ENCODE results near the gene PTPRG.
A peak's percentile ranks its signal among the peaks of the same experiment; 100 is the strongest.

The PTPRG gene

DNA sequence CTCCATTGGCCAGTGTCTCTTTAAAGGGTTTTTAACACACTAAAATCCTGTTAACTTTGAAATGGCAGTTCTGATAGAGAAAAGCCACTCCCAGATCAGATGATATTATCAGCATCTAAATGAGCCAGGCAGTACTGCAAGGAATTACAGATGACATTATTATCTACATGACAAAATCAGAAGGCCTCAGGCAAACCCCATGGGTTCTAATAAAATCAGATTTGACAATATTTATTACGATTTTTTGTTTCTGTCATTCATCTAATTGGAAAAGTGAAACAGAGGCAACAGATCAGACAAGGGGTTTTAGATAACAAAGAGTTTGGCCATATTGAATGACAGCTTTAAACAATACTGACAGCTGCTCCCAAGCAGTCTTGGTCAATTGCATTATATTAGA lies 699.3 kb downstream of the PTPRG start:
- DNase-seq, result no peak

DNA sequence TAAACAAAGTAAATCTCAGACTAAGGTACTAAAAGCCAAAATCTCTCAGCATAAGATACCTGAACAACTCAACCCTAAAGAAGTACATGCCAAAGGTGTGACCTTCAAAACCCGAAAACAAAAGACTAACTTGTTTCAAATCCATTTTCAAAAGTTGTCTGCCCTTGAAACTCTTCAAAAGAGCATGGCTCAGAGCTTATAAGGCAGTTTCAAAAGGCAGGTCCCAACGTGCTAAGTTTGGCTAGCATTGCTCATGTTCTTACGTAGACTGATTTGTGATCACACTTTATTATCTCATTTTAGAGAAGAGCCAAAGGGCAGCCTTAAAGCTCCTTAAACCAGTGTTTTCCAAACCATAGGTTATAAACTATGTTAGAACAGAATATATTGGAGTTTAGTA lies 699.8 kb downstream of the PTPRG start:
- DNase-seq, result peak; percentile 24

DNA sequence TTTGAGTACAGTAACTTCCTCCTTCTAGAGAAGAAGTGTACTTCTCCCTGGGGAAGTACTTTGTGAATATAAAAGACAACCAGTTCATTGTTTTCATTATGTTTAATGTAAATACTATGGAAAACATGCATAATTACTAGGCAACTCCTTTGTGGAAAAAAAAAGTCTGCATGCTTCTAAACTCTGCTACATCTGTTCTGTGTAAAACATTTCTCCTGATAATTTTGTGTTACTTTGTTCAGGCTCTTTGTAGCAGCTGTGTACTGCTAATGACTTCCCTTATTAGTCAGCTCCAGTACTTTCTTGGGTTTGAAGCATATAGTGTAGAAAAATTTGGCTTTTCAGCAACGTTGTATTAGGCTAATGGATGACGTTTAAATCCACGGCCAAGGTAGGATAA lies 700.4 kb downstream of the PTPRG start:
- peak in 1 of 2 experiments; percentile 20 for DNase-seq

DNA sequence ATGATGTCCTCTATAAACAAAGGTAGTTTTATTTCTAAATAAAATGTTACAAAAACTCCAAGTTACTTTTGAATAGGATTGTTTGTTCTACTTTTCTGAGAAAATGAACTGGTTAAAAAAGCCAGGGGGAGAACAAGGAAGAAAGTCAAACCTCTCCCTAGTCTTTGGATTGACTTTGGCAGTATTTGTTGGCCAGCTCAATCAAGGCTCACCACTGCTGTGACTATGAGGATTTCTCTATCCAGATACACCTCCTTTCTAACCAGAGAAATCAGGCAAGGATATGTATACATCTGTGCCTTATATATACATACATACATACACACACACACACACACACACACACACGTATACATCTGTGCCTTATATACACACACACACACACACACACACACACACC lies 704.2 kb downstream of the PTPRG start:
- no peak for DNase-seq

DNA sequence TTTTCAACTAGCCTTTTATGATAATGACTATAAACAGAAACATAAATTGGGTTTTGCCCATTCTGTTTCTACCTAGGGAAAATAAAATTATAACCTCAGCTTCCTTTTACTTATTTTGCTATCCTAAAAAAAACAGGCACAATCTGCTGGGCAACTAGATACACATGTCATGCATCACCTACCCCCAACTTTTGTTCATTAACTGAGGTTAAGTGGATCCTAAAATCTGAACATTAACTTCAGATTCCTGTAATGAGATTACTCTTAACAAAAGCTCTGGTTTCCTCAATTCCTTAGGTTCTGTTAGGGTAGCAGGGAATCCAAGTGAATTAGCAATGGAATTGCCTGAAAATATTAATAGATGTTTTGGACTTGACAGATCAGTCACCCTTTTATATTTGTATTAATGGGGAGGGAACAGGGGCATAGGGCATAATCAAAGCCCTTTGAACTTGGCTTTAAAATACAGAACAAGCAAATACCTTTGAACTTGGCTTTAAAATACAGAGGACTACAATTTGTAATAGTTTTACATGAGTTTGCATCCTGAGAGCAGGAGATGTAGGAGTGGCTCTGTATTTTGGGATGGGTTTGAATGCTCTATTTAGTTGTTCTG lies 705.4 kb downstream of the PTPRG start:
- no peak for DNase-seq

DNA sequence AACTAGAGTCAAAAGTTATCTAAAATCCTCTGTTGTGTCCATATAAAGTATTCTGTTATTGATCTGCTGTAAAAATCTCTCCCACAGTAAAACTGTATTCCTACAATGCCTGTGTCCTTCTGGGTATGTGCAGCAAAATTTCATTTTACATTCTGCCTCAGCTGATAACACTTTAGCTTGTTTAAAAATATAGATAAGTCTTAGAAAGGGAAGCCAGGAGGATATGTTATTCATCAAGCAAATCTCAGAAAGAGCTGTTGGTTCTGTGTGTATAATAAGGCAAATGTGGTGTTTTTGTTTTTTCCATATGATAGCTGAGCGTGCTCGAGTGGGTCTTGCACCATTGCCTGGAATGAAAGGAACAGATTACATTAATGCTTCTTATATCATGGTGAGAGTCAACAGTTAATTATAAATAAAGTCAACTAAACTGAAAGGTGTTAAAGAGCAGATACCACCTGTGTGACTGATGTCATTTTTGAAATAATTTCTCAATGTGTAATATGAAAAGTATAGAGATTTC lies 715.3 kb downstream of the PTPRG start:
- DNase-seq, result no peak

DNA sequence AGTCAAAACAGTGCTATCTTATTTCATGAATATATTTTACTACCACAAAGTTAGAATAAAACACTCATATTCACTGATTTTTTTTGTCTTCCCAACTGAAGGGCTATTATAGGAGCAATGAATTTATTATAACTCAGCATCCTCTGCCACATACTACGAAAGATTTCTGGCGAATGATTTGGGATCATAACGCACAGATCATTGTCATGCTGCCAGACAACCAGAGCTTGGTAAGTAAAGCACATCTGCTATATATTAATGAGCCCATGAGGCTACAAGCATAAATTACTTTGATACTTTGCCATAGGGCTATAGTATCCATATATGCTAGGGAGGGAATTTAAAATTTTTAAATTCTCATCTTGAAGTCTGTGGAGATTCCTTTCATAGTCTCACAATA lies 716.1 kb downstream of the PTPRG start:
- peak; percentile 27 to 77 for DNase-seq

DNA sequence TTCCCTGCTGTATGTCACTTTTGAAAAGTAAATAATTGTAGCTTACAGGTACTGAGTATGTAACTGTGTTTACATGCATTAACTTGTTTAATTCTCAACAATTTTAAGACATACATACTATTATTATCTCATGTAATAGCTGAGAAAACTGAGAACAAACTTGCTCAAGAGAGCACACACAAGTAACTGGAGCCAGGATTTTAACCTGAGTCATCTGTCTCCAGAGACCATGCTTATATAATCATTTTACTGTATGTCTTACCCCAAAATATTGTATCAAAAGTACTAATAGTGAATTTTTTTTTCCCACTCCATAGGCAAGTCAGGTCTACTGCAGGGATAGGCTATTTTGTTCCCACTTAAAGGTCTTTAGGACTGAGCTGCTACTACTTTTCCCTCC lies 716.6 kb downstream of the PTPRG start:
- DNase-seq, result peak in 1 of 2 experiments; percentile 2

DNA sequence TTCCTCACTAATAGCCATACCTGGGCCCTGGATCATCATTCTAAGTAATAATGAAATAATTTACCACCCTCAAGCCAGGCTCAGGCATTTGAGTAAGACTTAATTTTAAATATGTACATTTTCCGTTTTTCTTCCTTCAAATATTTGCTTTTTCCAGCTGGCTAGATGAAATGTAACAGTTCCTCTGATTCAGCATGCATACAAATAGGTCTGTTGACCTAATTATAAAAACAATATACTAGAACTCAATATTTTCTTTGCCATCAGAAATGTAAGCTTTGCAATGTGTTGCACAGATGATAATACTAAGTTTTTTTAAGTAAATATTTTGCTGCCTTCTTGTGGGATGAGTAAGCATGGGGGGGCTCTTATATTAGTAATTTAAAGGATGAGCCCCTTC lies 720.4 kb downstream of the PTPRG start:
- no peak for DNase-seq

DNA sequence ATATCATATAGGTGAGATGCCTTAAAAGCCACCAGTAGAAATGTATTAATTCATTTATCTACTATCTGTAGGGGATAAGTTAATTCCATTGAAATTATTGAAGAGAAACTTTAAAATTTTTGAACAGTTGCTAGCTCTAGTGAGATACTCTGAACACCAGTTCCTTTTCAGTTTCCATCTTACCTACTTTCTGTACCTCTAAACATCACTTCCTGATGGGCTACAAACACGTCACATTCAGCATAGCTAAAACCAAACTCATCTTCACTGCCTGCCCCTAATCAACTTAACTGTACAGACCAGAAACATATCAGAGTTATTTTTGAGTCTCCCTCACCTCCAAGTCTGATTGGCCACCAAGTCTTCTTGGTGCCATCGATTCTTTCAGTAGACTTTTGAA lies 723.1 kb downstream of the PTPRG start:
- DNase-seq, result no peak

DNA sequence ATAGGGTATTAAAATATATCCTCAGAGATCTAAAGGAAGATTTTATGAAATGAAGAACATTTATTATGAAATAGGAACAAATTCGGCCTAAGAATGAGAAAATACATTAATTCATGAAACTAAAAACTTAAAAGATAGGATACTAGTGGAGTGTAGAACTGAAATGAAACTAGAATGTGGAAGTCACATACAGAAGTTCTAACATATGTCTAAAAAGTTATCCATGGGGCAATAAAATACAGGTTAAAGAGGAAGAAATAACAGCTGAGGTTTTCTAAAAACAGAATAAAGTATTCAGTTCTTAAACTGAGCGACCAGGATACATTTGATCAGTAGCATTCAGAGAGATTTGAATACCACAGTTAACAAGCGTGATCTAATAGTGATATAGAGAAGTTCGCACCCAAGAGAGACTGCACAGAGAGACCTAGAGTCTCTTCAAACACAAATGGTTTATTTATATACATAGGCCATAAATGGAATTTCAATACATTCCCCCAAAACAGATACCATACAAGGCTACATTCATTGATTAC lies 726.1 kb downstream of the PTPRG start:
- DNase-seq, result no peak

DNA sequence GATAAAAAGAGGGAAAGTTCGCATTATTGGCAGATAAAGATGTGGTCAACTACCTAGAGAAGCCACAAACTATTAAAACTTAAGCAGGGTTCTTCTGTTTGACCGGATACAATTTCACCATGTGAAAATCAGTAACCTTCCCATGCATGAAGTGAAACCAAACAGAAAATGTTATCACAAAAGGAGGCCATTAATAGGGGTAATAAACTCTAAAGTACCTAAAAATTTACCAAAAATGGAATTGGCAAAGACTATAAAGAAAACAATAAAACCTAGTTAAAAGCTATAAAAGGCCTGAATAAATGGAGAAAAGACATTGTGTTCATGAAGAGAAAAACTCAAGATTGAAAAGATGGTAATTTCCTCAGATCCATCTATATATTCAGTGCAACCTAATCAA lies 728.6 kb downstream of the PTPRG start:
- DNase-seq, result no peak

DNA sequence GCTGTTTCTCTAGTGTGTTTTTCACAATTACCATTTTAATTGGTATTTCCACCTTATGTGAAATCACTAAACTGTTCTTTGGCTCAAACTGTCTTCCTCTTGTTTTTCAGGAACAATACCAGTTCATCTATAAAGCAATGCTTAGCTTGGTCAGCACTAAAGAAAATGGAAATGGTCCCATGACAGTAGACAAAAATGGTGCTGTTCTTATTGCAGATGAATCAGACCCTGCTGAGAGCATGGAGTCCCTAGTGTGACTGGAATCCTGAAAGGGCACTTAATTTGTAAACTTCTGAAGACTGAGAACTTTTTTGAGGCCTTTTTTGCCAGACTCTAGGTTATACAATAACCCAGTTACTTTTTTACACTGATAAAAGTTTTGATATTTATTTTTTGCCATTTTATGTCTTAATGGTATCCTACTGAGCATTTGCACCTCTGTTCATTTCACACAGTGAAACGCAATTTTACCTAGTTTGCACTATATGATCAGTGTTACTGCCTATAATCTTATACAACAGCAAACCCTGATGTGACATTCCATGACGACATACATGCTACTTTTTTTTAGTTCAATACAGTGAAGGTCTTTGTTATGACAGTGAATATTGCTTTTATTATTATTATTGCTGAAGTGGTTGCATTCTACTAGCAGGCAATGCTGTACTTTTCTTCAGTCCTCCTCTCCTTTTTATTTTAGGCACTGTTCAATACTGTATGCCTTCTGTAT lies 731.8 kb downstream of the PTPRG start:
- no peak for DNase-seq

DNA sequence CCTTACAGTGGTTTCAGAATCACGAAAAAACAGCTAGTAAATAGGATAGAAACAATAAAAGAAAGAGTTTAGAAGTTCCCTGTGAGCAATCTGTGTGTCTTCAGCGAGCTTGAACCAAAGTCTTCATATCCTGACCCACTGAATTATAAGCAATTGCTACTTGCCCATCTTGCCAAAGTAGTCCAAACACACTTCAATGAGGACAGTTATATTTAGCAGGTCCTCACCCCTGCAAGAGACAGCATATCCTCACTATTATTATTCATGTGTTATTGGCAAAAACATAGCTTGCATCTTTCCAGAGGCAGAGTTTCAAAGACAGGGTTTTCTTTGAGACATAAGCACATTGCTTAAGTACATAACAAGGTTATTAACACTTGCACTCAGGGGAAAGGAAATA lies 734.2 kb downstream of the PTPRG start:
- DNase-seq, result peak; percentile 33 to 49

DNA sequence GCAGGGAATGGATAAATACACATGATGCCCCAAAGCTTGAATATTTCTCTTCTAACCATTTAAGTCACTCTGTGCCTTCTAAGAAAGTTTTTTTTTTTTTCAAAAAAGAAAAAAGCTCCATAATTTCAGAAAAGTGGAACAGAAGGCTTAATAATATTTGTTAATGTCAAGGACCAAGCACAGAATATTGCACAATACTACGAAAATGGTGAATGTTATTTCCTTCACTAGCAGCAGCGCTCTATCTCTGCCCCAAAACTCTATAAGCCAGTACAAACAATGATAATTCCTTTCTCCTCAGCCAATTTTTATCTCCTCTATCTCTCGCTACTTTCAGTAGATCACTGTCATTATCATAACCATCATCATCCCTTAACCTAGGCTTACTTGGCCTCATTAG lies 739.2 kb downstream of the PTPRG start:
- no peak for DNase-seq

DNA sequence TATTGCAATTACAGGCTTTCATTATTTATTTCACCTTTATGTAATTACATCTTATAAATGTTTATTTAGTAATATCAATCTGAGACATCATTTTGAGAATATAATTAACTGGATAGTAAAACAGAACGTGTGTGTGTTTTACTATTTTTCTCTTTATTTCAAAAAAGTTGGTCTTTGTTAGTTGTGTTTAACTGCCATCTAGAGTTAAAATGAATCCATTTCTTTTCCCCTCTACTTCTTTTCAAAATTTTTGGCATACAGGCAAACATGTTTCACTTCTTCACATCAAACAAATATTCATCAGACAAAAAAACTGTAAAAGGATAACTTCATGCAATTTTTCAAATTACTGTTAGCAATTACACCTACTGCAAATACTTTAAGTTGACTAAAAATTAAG lies 750.8 kb downstream of the PTPRG start:
- DNase-seq, result no peak

DNA sequence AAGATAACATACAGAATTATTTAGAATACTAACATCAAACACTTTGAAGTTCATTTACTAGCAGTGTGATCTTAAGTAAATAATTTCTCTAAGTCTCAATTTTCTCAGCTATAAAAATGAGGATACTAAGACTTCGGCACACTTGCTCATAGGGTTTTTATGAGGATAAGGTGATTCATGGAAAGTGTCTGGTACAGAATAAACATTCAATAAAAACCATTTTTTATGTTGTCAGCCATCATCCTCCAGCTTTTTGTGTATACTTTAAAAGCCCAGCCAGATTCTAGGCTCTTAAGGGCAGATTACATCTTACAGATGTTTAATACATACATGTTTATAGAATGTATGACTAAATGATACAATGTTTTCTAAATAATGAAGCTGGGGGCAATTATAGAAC lies 755.2 kb downstream of the PTPRG start:
- no peak for DNase-seq

DNA sequence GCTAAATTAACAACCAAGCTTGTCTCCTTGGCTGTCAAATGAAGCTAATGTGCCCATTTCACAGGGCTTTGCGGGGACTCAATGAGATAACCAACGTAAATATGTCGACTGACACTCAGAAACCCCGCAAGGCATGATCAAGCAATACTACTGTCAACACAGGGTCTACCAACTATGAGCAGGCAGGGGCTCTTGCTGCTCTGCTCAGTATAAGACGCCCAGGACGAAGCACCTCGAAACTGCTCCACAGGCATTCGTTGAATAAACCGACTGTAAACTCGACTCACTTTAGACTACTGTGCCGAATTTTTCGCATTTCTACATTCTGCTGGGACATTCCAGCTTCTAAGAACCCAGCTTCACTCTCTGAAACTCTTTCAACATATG lies 757.0 kb downstream of the PTPRG start:
- no peak for DNase-seq

DNA sequence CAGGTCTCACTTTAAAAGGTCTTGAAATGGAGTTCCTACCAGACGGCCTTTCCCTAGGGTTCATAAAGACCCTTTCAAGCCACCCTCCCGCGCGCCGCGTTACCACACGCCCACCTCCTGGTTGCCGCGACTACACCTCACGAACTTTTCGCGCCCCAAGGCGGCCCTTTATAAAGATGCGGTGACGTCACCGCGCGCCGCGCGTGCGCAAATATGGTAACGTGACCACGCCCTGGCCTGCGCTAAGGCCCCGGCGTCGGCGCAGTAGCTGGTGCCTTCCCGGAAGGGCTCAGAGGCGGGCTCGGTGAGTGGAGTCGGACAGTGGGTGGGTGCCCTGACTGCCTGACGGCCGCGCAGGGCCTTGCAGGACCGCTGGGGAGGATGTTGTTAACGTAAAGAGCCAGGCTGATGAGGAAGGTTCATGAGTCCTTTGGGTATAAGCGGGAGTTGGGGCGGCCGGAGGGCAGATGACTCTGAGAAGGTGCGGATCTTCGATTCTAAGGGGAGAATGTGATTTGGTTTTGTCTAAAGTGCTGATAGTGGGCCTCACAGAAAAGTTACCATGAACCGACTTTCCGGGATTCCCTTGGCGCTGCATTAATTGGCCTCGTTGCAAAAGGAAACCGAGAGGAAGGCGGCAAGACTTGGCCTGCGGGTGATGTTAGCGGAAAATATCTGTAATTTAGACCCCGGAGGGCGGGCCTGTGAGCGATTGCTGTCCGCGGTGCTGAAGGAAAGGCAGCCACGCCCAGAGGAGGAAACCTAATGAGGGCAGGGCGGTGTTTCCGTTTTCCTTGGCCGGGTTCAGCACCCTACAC lies 757.6 kb downstream of the PTPRG start:
- peak; percentile 71 to 94 for DNase-seq

DNA sequence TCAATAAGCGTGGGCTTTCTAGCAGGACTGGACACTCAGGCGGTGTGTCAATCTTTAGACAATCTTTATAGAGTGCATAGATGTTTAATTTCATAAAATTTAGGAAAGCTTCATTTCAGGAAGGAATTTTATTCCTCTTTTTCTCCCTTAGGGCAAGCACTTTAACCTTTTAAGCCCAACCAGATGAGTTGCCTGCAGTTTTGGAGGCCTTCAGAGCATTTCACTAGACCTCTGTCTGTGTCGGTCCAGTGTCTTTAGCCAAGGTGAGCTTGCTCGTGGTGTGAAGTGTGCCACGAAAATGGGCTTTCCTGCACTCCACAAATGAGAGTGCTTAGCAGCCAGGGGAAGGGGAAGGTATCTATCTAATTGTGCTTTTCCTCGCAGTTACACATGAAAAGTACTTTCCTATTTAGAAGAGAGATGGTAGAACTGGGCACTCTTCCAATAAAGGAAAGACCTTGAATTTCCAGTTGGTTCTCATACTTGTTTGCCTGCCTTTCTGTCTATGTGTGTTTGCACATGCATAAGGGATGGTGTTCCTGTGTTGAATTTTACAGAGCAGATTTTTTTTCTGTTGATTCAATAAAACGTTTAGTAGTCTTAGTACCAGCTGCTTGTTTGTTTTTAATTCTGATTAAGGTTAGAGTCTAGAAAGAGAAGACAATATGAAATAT lies 758.3 kb downstream of the PTPRG start:
- DNase-seq, result no peak

DNA sequence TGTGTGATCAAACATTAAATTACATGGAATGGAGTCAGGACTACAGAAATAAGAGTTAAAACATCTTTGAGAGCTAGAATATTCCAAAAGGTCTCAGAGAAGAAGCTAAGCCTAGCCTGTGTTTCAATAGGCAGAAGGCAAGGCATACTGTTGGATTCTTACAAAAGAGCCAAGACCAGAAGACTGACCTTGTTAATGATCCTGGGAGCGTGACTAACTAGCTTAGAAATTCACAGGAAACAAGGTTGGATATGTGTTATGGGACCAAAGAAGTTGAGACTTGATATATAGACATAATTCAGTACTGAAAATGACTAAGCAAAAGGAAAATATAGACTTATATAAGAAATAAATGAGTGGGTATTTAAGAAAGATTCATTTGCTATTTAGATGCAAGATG lies 761.9 kb downstream of the PTPRG start:
- no peak for DNase-seq

DNA sequence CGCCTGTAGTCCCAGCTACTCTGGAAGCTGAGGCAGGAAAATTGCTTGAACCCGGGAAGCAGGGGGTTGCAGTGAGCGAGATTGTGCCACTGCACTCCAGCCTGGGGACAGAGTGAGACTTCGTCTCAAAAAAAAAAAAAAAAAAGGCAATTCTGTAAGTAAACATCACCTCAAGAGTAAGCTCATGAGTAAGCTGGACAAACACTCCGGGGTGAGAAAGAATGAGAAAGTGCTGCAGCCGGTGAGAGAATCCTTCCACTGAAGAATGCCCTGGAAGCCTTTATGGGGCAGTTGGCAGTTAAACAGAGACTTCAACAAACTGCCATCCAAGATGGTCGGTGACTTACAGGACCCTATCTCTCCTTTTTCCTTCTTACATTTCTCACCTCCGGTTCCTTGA lies 764.5 kb downstream of the PTPRG start:
- DNase-seq, result no peak

DNA sequence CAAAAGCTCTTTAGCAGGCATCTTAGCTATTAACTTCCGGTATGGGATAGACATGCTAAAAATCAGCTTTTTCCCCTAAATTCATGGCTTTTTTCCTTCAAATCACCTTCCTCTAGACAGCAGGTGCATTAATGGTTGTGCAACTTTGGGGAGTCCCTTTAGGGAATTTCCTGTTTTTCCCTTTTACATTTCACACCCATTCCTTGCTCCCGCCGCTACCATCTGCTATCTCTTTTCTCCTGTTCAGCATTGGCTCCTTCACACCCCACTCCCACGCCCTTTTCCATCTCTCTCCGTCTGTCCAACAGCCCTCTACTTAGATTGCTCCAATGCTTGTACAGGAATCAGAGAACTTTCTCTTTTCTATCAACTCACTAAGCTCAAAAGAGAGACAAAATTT lies 768.6 kb downstream of the PTPRG start:
- DNase-seq, result no peak
